GM12878 (cell line): ENCODE results near the gene DIP2C. TPM values are rescaled to one million over a fixed set of nuclear protein-coding genes. Genes with fewer than 3 reads are reported as not detected.

ENCODE experiments used
- ATAC-seq: fragments of 200-7000 bp; cut with Tn5 transposase; 3 replicates; pipeline ENCODE4 v1.9.1; 2020; ENCODE audit warnings: mild to moderate bottlenecking, moderate library complexity
- BruUV-seq: library from RNA; stranded (reverse); fragments of 400-500 nt; replicated peaks from 2 replicates; lab custom pipeline; 2021; lab: Mats Ljungman, UMichigan
- CTCF ChIA-PET: fragments of 300-600 bp; sonication (Branson Sonifier 250); formaldehyde crosslinking; extraction: SDS; loops from one replicate; lab custom pipeline; 2021; ENCODE audit warnings: inconsistent platforms; lab: Yijun Ruan, JAX
- POLR2A ChIA-PET: fragments of 350-600 bp; formaldehyde crosslinking; extraction: SDS; loops from one replicate; lab custom pipeline; 2021; ENCODE audit warnings: inconsistent platforms; lab: Charles Lee
- RAD21 ChIA-PET: fragments of 300-600 bp; sonication (Branson Sonifier 250); formaldehyde crosslinking; loops from one replicate; lab custom pipeline; 2023; ENCODE audit warnings: antibody characterized with exemption; ENCODE audit not compliant: unreplicated experiment; lab: Charles Lee
- SMC1A ChIA-PET: fragments of 300-600 bp; sonication (Branson Sonifier 250); formaldehyde crosslinking; loops from one replicate; lab custom pipeline; 2023; ENCODE audit not compliant: unreplicated experiment, uncharacterized antibody; lab: Charles Lee
- DNase-seq: peaks from one replicate; pipeline ENCODE4 v3.0.0-alpha.2; 2011; ENCODE audit warnings: low read depth, low spot score
- FAIRE-seq: peaks from 3 replicates; lab custom pipeline; 2011; peaks lifted over from hg19 to GRCh38; lab: Jason Lieb, UNC
- H2AFZ ChIP-seq: 2 replicates; pipeline ENCODE4 v1.6.0; 2011; ENCODE audit warnings: low read depth, low read length, control low read depth; ENCODE audit not compliant: control insufficient read depth
- H3K27ac ChIP-seq: 2 replicates; pipeline ENCODE4 v1.5.1; 2011; ENCODE audit warnings: control low read depth; ENCODE audit not compliant: control insufficient read depth, insufficient read depth
- H3K27me3 ChIP-seq, 2 experiments: replicated peaks in 1 of 2; 2 replicates each; pipeline versions ENCODE4 v1.6.0 to v1.6.1; 2011; ENCODE audit warnings: low read length in 1 of 2; ENCODE audit not compliant: control insufficient read depth in 2 of 2, insufficient read depth in 2 of 2
- H3K36me3 ChIP-seq, 2 experiments: 2 replicates each; pipeline ENCODE4 v1.5.1; 2011; ENCODE audit warnings: low read length in 1 of 2; ENCODE audit not compliant: control insufficient read depth in 2 of 2, insufficient read depth in 2 of 2
- H3K4me1 ChIP-seq: 2 replicates; pipeline ENCODE4 v1.6.1; 2011; ENCODE audit warnings: mild to moderate bottlenecking, low read length, moderate library complexity, mixed read lengths; ENCODE audit not compliant: control insufficient read depth, insufficient read depth
- H3K4me2 ChIP-seq: 2 replicates; pipeline ENCODE4 v1.6.0; 2011; ENCODE audit warnings: control low read depth; ENCODE audit not compliant: control insufficient read depth, insufficient read depth
- H3K4me3 ChIP-seq: fragments of 200-600 bp; sonication (generic); 2 replicates; pipeline ENCODE4 v1.5.1; 2016
- H3K79me2 ChIP-seq: 2 replicates; pipeline ENCODE4 v1.6.0; 2011; ENCODE audit warnings: low read length; ENCODE audit not compliant: control insufficient read depth, insufficient read depth
- H3K9ac ChIP-seq: 2 replicates; pipeline ENCODE4 v1.8.0; 2011; ENCODE audit warnings: low read length, control low read depth, mixed read lengths; ENCODE audit not compliant: control insufficient read depth, insufficient read depth
- H3K9me3 ChIP-seq: replicated peaks from 3 replicates; pipeline ENCODE4 v1.5.1; 2011; ENCODE audit warnings: mild to moderate bottlenecking, low read length; ENCODE audit not compliant: control insufficient read depth, insufficient read depth
- H4K20me1 ChIP-seq: 2 replicates; pipeline ENCODE4 v1.6.0; 2011; ENCODE audit not compliant: control insufficient read depth, insufficient read depth
- ASH2L ChIP-seq: fragments of 300-600, 200-600 bp; sonication (generic); IDR thresholded peaks from 2 replicates; pipeline ENCODE4 v1.6.1; 2017; ENCODE audit warnings: low read depth, mild to moderate bottlenecking, borderline replicate concordance
- CBX5 ChIP-seq: sonication (generic); IDR thresholded peaks from 2 replicates; pipeline ENCODE4 v1.6.1; 2016; ENCODE audit warnings: low read depth, moderate library complexity, mild to moderate bottlenecking, inconsistent platforms
- CEBPZ ChIP-seq: fragments of 150-350 bp; IDR thresholded peaks from 2 replicates; pipeline ENCODE4 v1.6.1; 2016; ENCODE audit warnings: low read depth, low read length
- CHD1 ChIP-seq: IDR thresholded peaks from 2 replicates; pipeline ENCODE4 v1.6.1; 2012; ENCODE audit warnings: low read depth, low read length, improper control_type of control experiment
- EED ChIP-seq: sonication (generic); IDR thresholded peaks from 2 replicates; pipeline ENCODE4 v1.6.1; 2016; ENCODE audit warnings: antibody characterized with exemption, low read depth
- FOXM1 ChIP-seq: IDR thresholded peaks from 2 replicates; pipeline ENCODE4 v1.6.1; 2012; ENCODE audit warnings: low read depth, mild to moderate bottlenecking, inconsistent platforms, low read length, moderate library complexity
- HDAC6 ChIP-seq: fragments of 200-600 bp; sonication (generic); IDR thresholded peaks from one replicate; pipeline ENCODE4 v1.8.0; 2017; ENCODE audit warnings: antibody characterized with exemption; ENCODE audit not compliant: unreplicated experiment
- IKZF1 ChIP-seq: fragments of 450-650 bp; conservative IDR thresholded peaks from 2 replicates; pipeline ENCODE4 v1.6.1; 2017; ENCODE audit warnings: antibody characterized with exemption, mild to moderate bottlenecking
- MEF2A ChIP-seq: IDR thresholded peaks from 2 replicates; pipeline ENCODE4 v1.6.1; 2011; ENCODE audit warnings: low read depth, mild to moderate bottlenecking, low read length, moderate library complexity; ENCODE audit not compliant: insufficient read depth
- NFXL1 ChIP-seq: fragments of 450-650 bp; IDR thresholded peaks from 2 replicates; pipeline ENCODE4 v1.6.1; 2017; ENCODE audit warnings: antibody characterized with exemption, mild to moderate bottlenecking, borderline replicate concordance
- NFYA ChIP-seq: IDR thresholded peaks from 2 replicates; pipeline ENCODE4 v1.6.1; 2011; ENCODE audit warnings: low read depth, mild to moderate bottlenecking, low read length, improper control_type of control experiment, borderline replicate concordance
- NFYB ChIP-seq: IDR thresholded peaks from 2 replicates; pipeline ENCODE4 v1.6.1; 2011; ENCODE audit warnings: low read depth, mild to moderate bottlenecking, low read length, improper control_type of control experiment, moderate library complexity; ENCODE audit not compliant: insufficient read depth
- NKRF ChIP-seq: fragments of 450-650 bp; conservative IDR thresholded peaks from 2 replicates; pipeline ENCODE4 v1.6.1; 2017; ENCODE audit warnings: mild to moderate bottlenecking, moderate library complexity
- PML ChIP-seq: IDR thresholded peaks from 2 replicates; pipeline ENCODE4 v1.6.1; 2012; ENCODE audit warnings: low read length, inconsistent platforms
- POLR2AphosphoS2 ChIP-seq: IDR thresholded peaks from 2 replicates; pipeline ENCODE4 v1.6.1; 2011; ENCODE audit warnings: low read depth, mild to moderate bottlenecking, low read length, improper control_type of control experiment, moderate library complexity
- SREBF2 ChIP-seq: IDR thresholded peaks from 2 replicates; pipeline ENCODE4 v1.6.1; 2012; ENCODE audit warnings: mild to moderate bottlenecking, low read length
- TAF1 ChIP-seq: IDR thresholded peaks from 2 replicates; pipeline ENCODE4 v1.6.1; 2011; ENCODE audit warnings: mild to moderate bottlenecking, low read depth, low read length, borderline replicate concordance
- WGBS: methylation state at CpG from one replicate; pipeline ENCODE4 v1.1.6; 2016; ENCODE audit warnings: low lambda C conversion rate; ENCODE audit not compliant: insufficient replicate concordance, insufficient coverage; ENCODE audit errors: missing lambda C conversion rate; 5-methylcytosine and 5-hydroxymethylcytosine counted together
- in situ Hi-C: fragments of 300-500 bp; cut with MboI; formaldehyde crosslinking; loops from 9 replicates; pipeline ENCODE4 v1.14.3; 2018; ENCODE audit warnings: mixed read lengths
- intact Hi-C: fragments of 100-400 bp; cut with micrococcal nuclease; formaldehyde crosslinking; loops from one replicate; pipeline ENCODE4 v1.14.2; 2022; ENCODE audit not compliant: unreplicated experiment
- polyA plus RNA-seq, 11 experiments: library from polyadenylated mRNA; depleted of rRNA in 4 of 11; unstranded in 6 of 11; stranded (reverse) in 5 of 11; fragments of >200 nt; fragmentation: Nextera tagmentation in 4 of 11; fragmentation: Illumina TruSeq in 1 of 11; extraction: Ambion mirVana in 4 of 11; extraction: Trizol in 1 of 11; gene quantifications; 1 replicate in 1 of 11; 2 replicates in 10 of 11; pipeline versions ENCODE4 v1.2.1 to v1.2.3, GENCODE V29; 2011 to 2016; ENCODE audit warnings: inconsistent platforms in 2 of 11, missing spikeins in 2 of 11, low read depth in 1 of 11
- total RNA-seq, 4 experiments: library from RNA; depleted of rRNA in 3 of 4; stranded (reverse); fragments of >200 nt in 3 of 4; fragmentation: Illumina TruSeq in 1 of 4; extraction: Trizol in 1 of 4; gene quantifications; 2 replicates each; pipeline versions ENCODE4 v1.2.1 to v1.2.3, GENCODE V29; 2013 to 2021

The DIP2C gene
- total and polyA plus RNA-seq, 10 of the 15 experiments (the other 5 are each of a cell fraction or from before 2014, with no cell fraction given) = 0.01 to 0.10 (median 0.06) TPM

GRCh38 chr10:366186-366585 is 323.3 kb downstream of the DIP2C start:
- FAIRE-seq = no peak
- CTCF ChIA-PET = no interaction called here
- TF ChIP-seq IKZF1 (no peak), NFXL1 (no peak), CEBPZ (no peak), POLR2AphosphoS2 (no peak), ASH2L (no peak), FOXM1 (no peak), TAF1 (no peak), NFYA (no peak), CHD1 (no peak), SREBF2 (no peak), CBX5 (no peak), PML (no peak), MEF2A (no peak), NKRF (no peak), HDAC6 (no peak), EED (no peak), NFYB (no peak)

More at GRCh38 chr10:366186-366585, 323.3 kb downstream of the DIP2C start:
- Histone ChIP-seq H3K9ac (no peak overlapping the region), H3K36me3 (no peaks in the 10 kb centered on the region), H4K20me1 (no peaks in the 10 kb centered on the region), H3K79me2 (no peaks in the 10 kb centered on the region), H3K27me3 (no peaks in the 10 kb centered on the region; a peak in 1 of 4 replicates), H3K4me2 (no peak overlapping the region), H3K4me1 (no peaks in the 10 kb centered on the region), H2AFZ (no peak overlapping the region), H3K4me3 (no peak overlapping the region), H3K9me3 (no peaks in the 10 kb centered on the region), H3K27ac (no peak overlapping the region)
- WGBS = 30% methylated on average over 12 of the region's 12 CpGs
- intact Hi-C loops (no loop called here), in situ Hi-C loops (no loop called here)
- ChIA-PET RAD21 (no interaction called here), POLR2A (no interaction called here), SMC1A (no interaction called here)
- no peak for DNase-seq
- ATAC-seq = no peak
- BruUV-seq = no TSS peak
